HG02571 (cell line): ENCODE results near the gene XKR3.
"Not testable (repeated sequence)": the region's sequence is repeated elsewhere in the genome, so short reads cannot be mapped to it uniquely, and the experiment has no call there.

Source experiments
- ATAC-seq: cut with Tn5 transposase; IDR thresholded peaks from one replicate; pipeline ENCODE4 v1.9.1; 2021; ENCODE audit warnings: mild to moderate bottlenecking, moderate library complexity; ENCODE audit not compliant: unreplicated experiment

Gene XKR3

DNA sequence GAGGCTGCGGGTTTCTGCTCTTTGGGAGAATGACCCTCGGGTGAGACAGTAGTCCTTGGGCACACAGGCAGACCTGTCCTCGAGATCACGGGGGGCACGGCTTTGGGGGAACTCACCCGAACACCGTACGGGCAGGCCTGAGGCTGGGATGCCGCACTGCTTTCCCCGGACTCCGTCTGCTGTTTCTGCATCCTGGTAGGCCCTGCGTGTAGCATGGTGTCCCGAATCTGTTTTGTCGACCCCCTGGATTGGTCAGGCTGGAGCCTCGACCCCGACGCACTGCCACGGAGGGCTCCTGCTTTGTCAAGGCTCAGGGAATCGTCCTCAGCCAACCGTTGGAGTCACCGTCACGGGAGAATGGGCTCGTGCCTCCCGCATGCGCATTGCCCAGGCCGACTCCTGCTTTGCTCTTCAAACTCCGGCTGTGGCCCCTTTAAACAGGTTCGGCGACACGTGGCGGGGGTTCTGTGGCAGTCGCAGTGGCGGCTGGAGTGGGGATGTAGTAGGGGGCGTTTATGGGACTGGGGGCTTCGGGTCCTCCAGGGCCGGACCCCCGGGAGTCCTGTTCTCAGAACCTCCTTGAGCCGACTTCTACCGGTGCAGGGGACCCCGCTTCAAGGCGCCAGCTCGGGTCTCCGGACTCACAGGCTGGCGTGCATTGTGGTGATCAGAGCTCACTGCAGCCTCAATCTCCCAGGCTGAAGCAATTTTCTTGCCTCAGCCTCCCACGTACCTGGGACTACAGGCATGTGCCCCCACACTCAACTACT lies 76.9 kb downstream of the XKR3 start:
- not testable (repeated sequence) for ATAC-seq

DNA sequence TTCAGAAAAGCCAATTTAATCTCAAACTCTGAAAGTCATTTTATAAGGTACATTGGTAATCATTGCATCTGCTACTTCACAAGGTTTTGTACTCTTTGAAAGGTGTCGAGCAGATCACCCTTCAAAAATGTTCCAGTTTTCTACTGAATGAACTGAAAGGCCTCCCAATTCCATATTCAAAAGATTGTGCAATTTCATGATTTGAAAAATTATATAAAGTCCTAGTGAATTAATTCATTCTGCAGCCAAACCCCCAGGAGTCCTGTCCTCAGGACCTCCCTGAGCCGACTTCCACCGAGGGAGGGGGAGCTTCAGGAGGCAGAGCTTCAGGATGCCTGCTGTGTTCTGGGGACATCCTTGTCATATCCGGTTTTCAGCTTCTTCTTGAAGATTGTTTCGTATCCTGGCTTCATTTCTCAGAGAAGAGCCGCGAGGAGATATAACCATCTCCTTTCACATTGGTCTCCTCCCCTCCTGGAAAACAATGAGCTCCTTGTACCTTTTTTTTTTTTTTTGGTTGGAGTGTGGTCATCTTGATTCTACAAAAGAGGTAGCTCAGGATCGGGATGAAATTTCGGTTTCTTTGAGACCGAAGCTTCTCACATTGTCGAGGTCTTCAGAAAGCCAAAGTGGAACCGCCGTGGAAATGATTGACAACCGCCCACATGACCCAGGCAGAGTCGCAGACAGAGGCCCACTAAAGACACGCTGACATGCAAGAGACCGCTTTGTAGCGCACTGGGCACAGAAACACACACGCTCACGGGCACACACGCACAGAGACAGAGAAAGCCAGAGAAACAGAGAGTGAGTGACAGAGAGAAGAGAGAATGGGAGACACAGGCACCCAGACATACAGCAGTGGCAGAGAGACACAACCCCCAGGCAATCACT lies 77.7 kb downstream of the XKR3 start:
- not testable (repeated sequence) for ATAC-seq

- not testable (repeated sequence) for ATAC-seq
These were observed 90.9 kb downstream of the XKR3 start for GRCh38 chr22:16734271-16734670.
